Measurements from ENCODE around the gene FLT1.

FLT1 gene

GRCh38 chr13:28531077-28531844 is 36.3 kb upstream of the FLT1 start:
- DNase-seq = peak; percentile 19
- in situ Hi-C loops (cut with HindIII; ENCODE audit: low pct_ligation_motif_present, low pct_unique_long_range_greater_than_20kb, low sequenced_read_pairs) = no loop called here

DNA sequence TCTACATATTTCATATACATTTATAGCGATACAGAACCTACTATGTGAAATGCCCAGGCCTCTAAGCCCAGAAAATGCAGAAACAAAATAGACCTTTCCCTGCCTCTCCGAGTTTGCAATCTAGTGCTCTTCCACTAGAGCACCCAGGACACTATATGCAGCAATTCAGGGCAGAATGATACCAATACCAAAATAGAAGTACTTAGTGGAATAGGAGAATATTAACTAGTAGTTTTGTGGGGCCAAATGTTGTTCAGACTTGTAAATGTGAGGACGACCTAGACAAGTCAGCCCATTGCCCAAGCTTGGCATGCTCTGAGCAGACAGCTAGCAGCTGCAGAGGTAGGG is 35.8 kb upstream of the FLT1 start:
- in situ Hi-C loops (cut with HindIII; ENCODE audit: low pct_ligation_motif_present, low pct_unique_long_range_greater_than_20kb, low sequenced_read_pairs) = no loop called here
- peak; percentile 10 for DNase-seq

DNA sequence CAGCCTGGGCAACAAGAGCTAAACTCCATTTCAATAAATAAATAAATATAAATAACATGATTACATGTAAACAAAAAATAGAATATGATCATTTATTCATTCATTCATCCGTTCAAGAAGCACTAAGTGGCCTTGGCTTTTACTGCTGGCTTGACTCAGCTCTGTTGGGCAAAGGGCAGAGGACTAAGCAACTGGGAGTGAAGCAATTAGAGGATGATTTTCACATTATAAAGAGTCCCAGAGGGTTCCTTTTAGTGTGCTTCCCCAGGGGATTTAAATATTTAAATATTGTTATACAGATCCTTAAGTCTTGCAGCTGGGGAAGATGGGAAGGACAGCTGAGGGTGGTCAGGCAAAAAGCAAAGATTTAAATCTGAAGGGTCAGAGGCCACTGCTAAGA is 34.9 kb upstream of the FLT1 start:
- in situ Hi-C loops (cut with HindIII; ENCODE audit: low pct_ligation_motif_present, low pct_unique_long_range_greater_than_20kb, low sequenced_read_pairs) = no loop called here
- DNase-seq = no peak

GRCh38 chr13:28528848-28529247 is 33.9 kb upstream of the FLT1 start:
- in situ Hi-C loops (cut with HindIII; ENCODE audit: low pct_ligation_motif_present, low pct_unique_long_range_greater_than_20kb, low sequenced_read_pairs) = no loop called here
- DNase-seq = peak; percentile 44

DNA sequence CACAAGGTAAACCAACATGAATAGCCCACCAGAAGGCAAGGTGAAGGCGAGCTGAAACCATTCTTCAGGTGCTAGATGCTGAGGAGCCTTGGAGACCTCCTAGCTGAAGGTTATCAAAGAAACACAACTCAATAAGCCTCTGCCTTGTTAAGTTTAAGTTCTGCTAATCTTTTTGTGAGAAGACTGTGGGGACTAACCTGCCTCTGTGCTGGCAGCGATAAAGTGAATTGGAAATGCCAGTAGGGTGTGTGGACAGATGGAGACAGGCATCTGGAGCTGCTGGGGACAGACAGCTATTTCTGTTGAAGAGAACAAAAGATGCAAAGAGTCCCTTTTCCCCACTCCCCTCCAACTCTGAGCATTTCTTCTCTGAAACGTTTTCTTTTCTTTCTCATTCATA is 33.5 kb upstream of the FLT1 start:
- DNase-seq = no peak
- in situ Hi-C loops (cut with HindIII; ENCODE audit: low pct_ligation_motif_present, low pct_unique_long_range_greater_than_20kb, low sequenced_read_pairs) = no loop called here

DNA sequence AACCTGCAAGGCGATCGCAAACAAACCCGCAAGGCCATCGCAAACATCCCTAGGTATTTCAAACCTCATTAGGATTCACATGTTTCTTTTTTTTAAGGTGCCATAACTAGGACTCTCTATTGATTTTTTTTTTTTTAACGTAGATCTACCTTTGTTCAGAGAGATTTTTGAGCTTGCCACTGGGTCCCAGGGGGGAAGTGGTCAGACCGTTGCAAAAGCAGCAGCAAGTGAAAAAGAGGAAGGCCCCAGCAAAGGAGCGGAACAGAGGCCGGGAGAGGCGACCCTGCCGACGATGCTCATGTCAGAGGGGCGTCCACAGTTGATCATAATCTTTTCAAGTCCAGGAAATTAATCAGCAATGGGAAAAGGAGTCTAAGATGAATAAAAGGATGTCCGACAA is 32.7 kb upstream of the FLT1 start:
- in situ Hi-C loops (cut with HindIII; ENCODE audit: low pct_ligation_motif_present, low pct_unique_long_range_greater_than_20kb, low sequenced_read_pairs) = no loop called here
- DNase-seq = no peak

DNA sequence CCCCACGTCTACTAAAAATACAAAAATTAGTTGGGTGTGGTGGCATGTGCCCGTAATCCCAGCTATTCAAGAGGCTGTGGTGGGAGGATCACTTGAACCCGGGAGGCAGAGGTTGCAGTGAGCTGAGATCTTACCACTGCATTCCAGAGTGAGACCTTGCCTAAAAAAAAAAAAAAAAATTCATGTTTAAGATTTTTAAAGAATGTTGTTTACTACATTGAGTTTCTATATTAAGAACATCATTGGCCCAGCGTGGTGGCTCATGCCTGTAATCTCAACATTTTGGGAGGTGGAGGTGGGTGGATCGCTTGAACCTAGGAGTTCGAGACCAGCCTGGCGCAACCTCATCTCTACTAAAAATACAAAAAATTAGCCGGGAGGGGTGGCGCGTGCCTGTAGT is 31.9 kb upstream of the FLT1 start:
- in situ Hi-C loops (cut with HindIII; ENCODE audit: low pct_ligation_motif_present, low pct_unique_long_range_greater_than_20kb, low sequenced_read_pairs) = no loop called here
- DNase-seq = no peak

- in situ Hi-C loops (cut with HindIII; ENCODE audit: low pct_ligation_motif_present, low pct_unique_long_range_greater_than_20kb, low sequenced_read_pairs) = no loop called here
- DNase-seq = no peak
Measured at GRCh38 chr13:28522871-28523270, 27.9 kb upstream of the FLT1 start.

- in situ Hi-C loops (cut with HindIII; ENCODE audit: low pct_ligation_motif_present, low pct_unique_long_range_greater_than_20kb, low sequenced_read_pairs) = no loop called here
- DNase-seq = no peak
Measured at GRCh38 chr13:28513745-28514144, 18.8 kb upstream of the FLT1 start.

GRCh38 chr13:28510542-28510941 is 15.6 kb upstream of the FLT1 start:
- DNase-seq = no peak
- in situ Hi-C loops (cut with HindIII; ENCODE audit: low pct_ligation_motif_present, low pct_unique_long_range_greater_than_20kb, low sequenced_read_pairs) = no loop called here

- in situ Hi-C loops (cut with HindIII; ENCODE audit: low pct_ligation_motif_present, low pct_unique_long_range_greater_than_20kb, low sequenced_read_pairs) = no loop called here
- DNase-seq = no peak
Measured at GRCh38 chr13:28510066-28510465, 15.1 kb upstream of the FLT1 start.

DNA sequence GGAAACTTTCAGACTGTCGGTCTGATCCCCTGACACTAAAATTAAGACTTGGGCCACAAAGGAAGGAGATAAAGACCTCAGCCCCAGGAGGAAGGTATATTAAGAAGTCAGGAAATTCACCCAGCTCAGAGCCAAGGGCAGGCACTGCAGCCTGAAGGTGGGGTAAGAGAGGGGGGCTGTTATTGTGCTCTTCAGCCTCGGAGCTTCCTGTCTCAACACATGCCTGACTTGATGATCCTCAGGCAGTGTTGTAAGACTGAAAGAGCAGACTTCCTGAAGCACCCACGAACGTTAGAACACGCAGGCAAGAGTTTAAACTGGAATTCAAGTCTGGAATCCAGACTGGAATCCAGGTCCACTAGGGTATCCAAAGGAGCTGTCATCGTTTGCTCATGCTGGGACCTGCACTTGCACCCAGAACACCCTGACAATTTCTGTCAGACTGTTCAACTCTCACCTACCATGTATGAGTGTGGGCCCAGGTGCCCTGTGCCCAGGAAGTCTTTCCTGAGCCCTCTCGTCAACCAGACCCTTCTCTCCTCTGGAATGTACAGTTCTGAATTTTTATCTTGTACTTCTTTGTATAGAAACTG is 10.7 kb upstream of the FLT1 start:
- DNase-seq = no peak
- in situ Hi-C loops (cut with HindIII; ENCODE audit: low pct_ligation_motif_present, low pct_unique_long_range_greater_than_20kb, low sequenced_read_pairs) = no loop called here

- in situ Hi-C loops (cut with HindIII; ENCODE audit: low pct_ligation_motif_present, low pct_unique_long_range_greater_than_20kb, low sequenced_read_pairs) = no loop called here
- DNase-seq = no peak
Measured at GRCh38 chr13:28503182-28503967, 8.4 kb upstream of the FLT1 start.

DNA sequence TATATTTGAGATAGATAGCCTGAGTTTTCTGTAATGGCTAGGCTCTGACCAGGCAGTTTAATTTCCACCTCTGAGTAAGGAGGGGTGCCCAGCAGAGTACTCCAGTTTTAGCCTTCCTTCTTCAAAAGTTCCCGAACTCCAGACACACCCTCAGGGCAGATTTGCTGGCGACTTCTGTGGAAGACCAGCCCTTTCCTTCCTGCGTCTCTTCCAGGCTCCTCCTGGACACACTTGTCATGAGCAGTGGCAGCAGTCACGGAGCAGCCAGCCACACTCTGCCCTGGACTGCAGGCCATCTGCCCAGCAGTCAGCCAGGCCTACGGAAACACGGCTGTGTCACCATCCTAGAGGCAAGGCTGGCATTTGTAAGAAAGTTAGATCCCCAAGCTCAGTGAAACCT is 6.6 kb upstream of the FLT1 start:
- in situ Hi-C loops (cut with HindIII; ENCODE audit: low pct_ligation_motif_present, low pct_unique_long_range_greater_than_20kb, low sequenced_read_pairs) = no loop called here
- DNase-seq = no peak

DNA sequence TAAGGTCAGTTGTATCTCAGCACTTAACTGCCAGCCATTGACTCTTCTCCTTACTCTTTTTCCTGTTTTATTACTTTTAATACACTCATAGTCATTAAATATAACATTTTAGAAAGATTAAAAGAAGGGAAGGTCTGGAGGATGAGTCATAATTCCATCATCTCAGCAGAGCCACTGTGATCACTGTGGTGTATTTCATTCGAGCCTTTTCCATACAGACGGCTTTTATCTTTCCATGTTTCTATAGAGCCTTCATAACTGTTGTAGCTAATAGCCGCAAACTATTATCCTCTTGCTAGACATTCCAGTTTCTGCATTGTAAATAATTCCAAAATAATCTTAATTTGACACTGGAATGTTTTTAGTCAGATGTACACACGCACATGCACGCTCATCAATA is 4.7 kb upstream of the FLT1 start:
- no peak for DNase-seq
- in situ Hi-C loops (cut with HindIII; ENCODE audit: low pct_ligation_motif_present, low pct_unique_long_range_greater_than_20kb, low sequenced_read_pairs) = no loop called here

DNA sequence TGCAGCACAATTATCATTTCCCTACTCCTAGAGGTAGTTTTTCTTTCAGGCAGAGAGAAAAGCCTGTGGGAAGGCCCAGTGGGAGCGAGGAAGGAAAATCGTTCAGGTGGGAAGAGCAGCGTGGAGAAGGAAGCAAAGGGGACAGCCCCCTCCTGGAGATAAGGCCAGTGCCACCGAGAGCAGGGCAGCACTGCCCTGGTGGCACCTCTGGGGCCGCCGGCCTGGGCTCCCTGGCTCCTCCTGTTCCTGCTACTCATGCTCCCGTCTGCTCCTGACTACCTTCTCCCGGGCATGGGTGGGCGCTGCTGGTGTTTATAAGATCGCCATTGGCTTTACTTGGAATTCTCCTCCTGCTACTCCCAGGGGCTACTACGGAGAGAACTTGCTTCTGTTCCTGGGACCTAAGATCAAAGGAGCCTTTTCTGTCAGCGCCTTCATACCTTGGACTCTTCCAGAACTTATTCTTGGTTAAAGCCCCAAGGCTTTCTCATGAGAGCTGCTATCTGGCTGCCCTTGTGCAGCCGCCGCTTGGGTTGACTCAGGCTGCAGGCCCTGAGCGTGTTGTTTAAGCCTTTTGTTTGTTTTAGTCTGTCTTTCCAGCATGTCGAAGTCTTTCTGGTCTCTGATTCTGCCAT is 3.7 kb upstream of the FLT1 start:
- in situ Hi-C loops (cut with HindIII; ENCODE audit: low pct_ligation_motif_present, low pct_unique_long_range_greater_than_20kb, low sequenced_read_pairs) = no loop called here
- no peak for DNase-seq

DNA sequence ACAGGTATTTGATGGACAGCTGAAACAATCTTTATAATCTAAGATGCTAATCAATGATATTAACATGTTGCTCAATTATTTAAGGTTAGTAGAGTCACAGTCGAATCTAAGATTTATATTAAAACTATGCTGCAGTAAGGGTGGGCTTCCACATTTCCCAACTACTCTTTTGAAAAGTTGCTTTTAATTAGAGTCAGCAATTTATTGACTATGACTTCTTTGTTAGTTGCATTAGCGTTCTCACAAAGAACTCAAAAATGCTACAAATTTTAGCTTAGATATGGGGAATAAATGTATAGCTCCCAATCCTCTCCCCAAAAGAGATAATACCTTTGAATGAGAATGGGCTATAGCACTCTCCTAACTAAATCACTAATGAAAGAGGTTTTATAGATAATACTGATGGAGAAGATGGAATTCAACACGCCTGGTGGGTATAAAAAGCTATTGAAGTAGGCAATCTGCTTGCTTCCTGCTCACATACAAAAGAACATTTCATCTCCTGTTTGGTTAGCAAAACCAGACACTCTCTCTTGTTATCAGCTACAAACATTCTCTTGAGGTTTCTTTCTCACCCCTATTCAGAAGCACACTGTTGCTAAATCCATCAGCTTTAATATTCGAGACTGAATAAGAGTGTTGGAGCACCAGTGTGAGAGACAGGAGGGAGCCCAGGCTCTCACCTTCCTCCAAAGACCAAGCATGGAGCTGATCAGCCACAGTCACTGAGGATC is 2.4 kb upstream of the FLT1 start:
- DNase-seq = no peak
- in situ Hi-C loops (cut with HindIII; ENCODE audit: low pct_ligation_motif_present, low pct_unique_long_range_greater_than_20kb, low sequenced_read_pairs) = no loop called here

DNA sequence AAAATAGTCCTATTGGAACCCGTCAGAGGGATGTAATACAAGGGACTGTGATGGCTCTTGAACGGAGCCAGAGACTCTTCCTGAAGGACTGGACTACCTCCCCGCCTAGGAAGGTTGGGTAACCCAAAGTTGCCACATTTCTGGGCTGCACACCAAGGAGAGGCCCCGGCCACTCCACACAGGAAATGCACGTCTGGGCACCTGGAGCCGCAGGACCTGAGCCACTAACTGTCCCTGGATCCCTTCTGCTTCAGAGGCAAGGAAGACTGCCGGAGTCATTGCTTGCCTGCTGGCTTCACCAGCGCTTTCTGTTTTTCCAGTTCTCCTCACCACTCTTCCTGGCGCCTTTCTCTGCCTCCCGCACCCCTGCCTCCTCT is 1.2 kb upstream of the FLT1 start:
- DNase-seq = no peak
- in situ Hi-C loops (cut with HindIII; ENCODE audit: low pct_ligation_motif_present, low pct_unique_long_range_greater_than_20kb, low sequenced_read_pairs) = no loop called here

Measured in ACHN (cell line).